GM18520 (cell line): ENCODE data around the gene ACYP1.

Experiments used
- ATAC-seq: cut with Tn5 transposase; IDR thresholded peaks from one replicate; pipeline ENCODE4 v1.9.1; 2021; ENCODE audit not compliant: unreplicated experiment

ACYP1 gene

GRCh38 chr14:75063491-75064204 lies at the start of gene ACYP1:
TSS of gene ACYP1 (minus strand) at chr14:75064024. CDS start at chr14:75063553, 471 bp downstream.
- peak; percentile 97 for ATAC-seq

GRCh38 chr14:75109877-75110276 lies 46.1 kb upstream of the ACYP1 start:
- no peak for ATAC-seq

GRCh38 chr14:75107186-75107585 lies 43.4 kb upstream of the ACYP1 start:
- no peak for ATAC-seq

- no peak for ATAC-seq
These were observed 37.7 kb upstream of the ACYP1 start for GRCh38 chr14:75101491-75101890.

GRCh38 chr14:75098682-75099081 lies 34.9 kb upstream of the ACYP1 start:
- no peak for ATAC-seq

- no peak for ATAC-seq
These were observed 34.4 kb upstream of the ACYP1 start for GRCh38 chr14:75098212-75098611.

GRCh38 chr14:75096959-75097358 lies 33.1 kb upstream of the ACYP1 start:
- no peak for ATAC-seq

GRCh38 chr14:75095690-75096089 lies 31.9 kb upstream of the ACYP1 start:
- no peak for ATAC-seq

- no peak for ATAC-seq
These were observed 31.1 kb upstream of the ACYP1 start for GRCh38 chr14:75094896-75095295.

- ATAC-seq, result no peak
These were observed 28.9 kb upstream of the ACYP1 start for GRCh38 chr14:75092698-75093097.

- no peak for ATAC-seq
These were observed 27.4 kb upstream of the ACYP1 start for GRCh38 chr14:75091251-75091650.

- ATAC-seq, result no peak
These were observed 26.5 kb upstream of the ACYP1 start for GRCh38 chr14:75090353-75090752.

- no peak for ATAC-seq
These were observed 24.9 kb upstream of the ACYP1 start for GRCh38 chr14:75088566-75089373.

GRCh38 chr14:75088153-75088552 lies 24.3 kb upstream of the ACYP1 start:
- ATAC-seq, result no peak

- ATAC-seq, result no peak
These were observed 20.7 kb upstream of the ACYP1 start for GRCh38 chr14:75084513-75084912.

GRCh38 chr14:75083271-75083670 lies 19.4 kb upstream of the ACYP1 start:
- no peak for ATAC-seq

- no peak for ATAC-seq
These were observed 17.9 kb upstream of the ACYP1 start for GRCh38 chr14:75081660-75082229.

GRCh38 chr14:75079521-75079920 lies 15.7 kb upstream of the ACYP1 start:
- ATAC-seq, result no peak

- ATAC-seq, result no peak
These were observed 14.0 kb upstream of the ACYP1 start for GRCh38 chr14:75077794-75078193.

GRCh38 chr14:75070383-75070782 lies 6.6 kb upstream of the ACYP1 start:
- ATAC-seq, result no peak

GRCh38 chr14:75069811-75070145 lies 6.0 kb upstream of the ACYP1 start:
- ATAC-seq, result no peak

GRCh38 chr14:75069121-75069810 lies 5.4 kb upstream of the ACYP1 start, which contains the start of gene ZC2HC1C:
TSS of gene ZC2HC1C (plus strand) at chr14:75069641. CDS start at chr14:75070574, 933 bp downstream.
- ATAC-seq, result peak; percentile 49
